GM12878 (cell line): ENCODE measurements around the gene HPSE2. TPM values are rescaled to one million over a fixed set of nuclear protein-coding genes. Genes with fewer than 3 reads are reported as not detected.

ENCODE experiments used
- ATAC-seq: fragments of 200-7000 bp; cut with Tn5 transposase; 3 replicates; pipeline ENCODE4 v1.9.1; 2020; ENCODE audit warnings: mild to moderate bottlenecking, moderate library complexity
- BruUV-seq: library from RNA; stranded (reverse); fragments of 400-500 nt; replicated peaks from 2 replicates; lab custom pipeline; 2021; lab: Mats Ljungman, UMichigan
- CTCF ChIA-PET: fragments of 300-600 bp; sonication (Branson Sonifier 250); formaldehyde crosslinking; extraction: SDS; loops from one replicate; lab custom pipeline; 2021; ENCODE audit warnings: inconsistent platforms; lab: Yijun Ruan, JAX
- POLR2A ChIA-PET: fragments of 350-600 bp; formaldehyde crosslinking; extraction: SDS; loops from one replicate; lab custom pipeline; 2021; ENCODE audit warnings: inconsistent platforms; lab: Charles Lee
- RAD21 ChIA-PET: fragments of 300-600 bp; sonication (Branson Sonifier 250); formaldehyde crosslinking; loops from one replicate; lab custom pipeline; 2023; ENCODE audit warnings: antibody characterized with exemption; ENCODE audit not compliant: unreplicated experiment; lab: Charles Lee
- SMC1A ChIA-PET: fragments of 300-600 bp; sonication (Branson Sonifier 250); formaldehyde crosslinking; loops from one replicate; lab custom pipeline; 2023; ENCODE audit not compliant: unreplicated experiment, uncharacterized antibody; lab: Charles Lee
- DNase-seq: peaks from one replicate; pipeline ENCODE4 v3.0.0-alpha.2; 2011; ENCODE audit warnings: low read depth, low spot score
- FAIRE-seq: peaks from 3 replicates; lab custom pipeline; 2011; peaks lifted over from hg19 to GRCh38; lab: Jason Lieb, UNC
- H2AFZ ChIP-seq: 2 replicates; pipeline ENCODE4 v1.6.0; 2011; ENCODE audit warnings: low read depth, low read length, control low read depth; ENCODE audit not compliant: control insufficient read depth
- H3K27ac ChIP-seq: 2 replicates; pipeline ENCODE4 v1.5.1; 2011; ENCODE audit warnings: control low read depth; ENCODE audit not compliant: control insufficient read depth, insufficient read depth
- H3K27me3 ChIP-seq, 2 experiments: replicated peaks in 1 of 2; 2 replicates each; pipeline versions ENCODE4 v1.6.0 to v1.6.1; 2011; ENCODE audit warnings: low read length in 1 of 2; ENCODE audit not compliant: control insufficient read depth in 2 of 2, insufficient read depth in 2 of 2
- H3K36me3 ChIP-seq, 2 experiments: 2 replicates each; pipeline ENCODE4 v1.5.1; 2011; ENCODE audit warnings: low read length in 1 of 2; ENCODE audit not compliant: control insufficient read depth in 2 of 2, insufficient read depth in 2 of 2
- H3K4me1 ChIP-seq: 2 replicates; pipeline ENCODE4 v1.6.1; 2011; ENCODE audit warnings: mild to moderate bottlenecking, low read length, moderate library complexity, mixed read lengths; ENCODE audit not compliant: control insufficient read depth, insufficient read depth
- H3K4me2 ChIP-seq: 2 replicates; pipeline ENCODE4 v1.6.0; 2011; ENCODE audit warnings: control low read depth; ENCODE audit not compliant: control insufficient read depth, insufficient read depth
- H3K4me3 ChIP-seq: fragments of 200-600 bp; sonication (generic); 2 replicates; pipeline ENCODE4 v1.5.1; 2016
- H3K79me2 ChIP-seq: 2 replicates; pipeline ENCODE4 v1.6.0; 2011; ENCODE audit warnings: low read length; ENCODE audit not compliant: control insufficient read depth, insufficient read depth
- H3K9ac ChIP-seq: 2 replicates; pipeline ENCODE4 v1.8.0; 2011; ENCODE audit warnings: low read length, control low read depth, mixed read lengths; ENCODE audit not compliant: control insufficient read depth, insufficient read depth
- H3K9me3 ChIP-seq: replicated peaks from 3 replicates; pipeline ENCODE4 v1.5.1; 2011; ENCODE audit warnings: mild to moderate bottlenecking, low read length; ENCODE audit not compliant: control insufficient read depth, insufficient read depth
- H4K20me1 ChIP-seq: 2 replicates; pipeline ENCODE4 v1.6.0; 2011; ENCODE audit not compliant: control insufficient read depth, insufficient read depth
- GABPA ChIP-seq: IDR thresholded peaks from 2 replicates; pipeline ENCODE4 v1.6.1; 2014; ENCODE audit warnings: antibody characterized with exemption, low read depth, mild to moderate bottlenecking, inconsistent platforms
- HDAC2 ChIP-seq: fragments of 200-600 bp; sonication (generic); IDR thresholded peaks from 2 replicates; pipeline ENCODE4 v1.6.1; 2017
- IKZF2 ChIP-seq, 2 experiments: fragments of 450-650 bp; IDR thresholded peaks; 2 replicates each; pipeline ENCODE4 v1.6.1; 2017; ENCODE audit warnings: mild to moderate bottlenecking in 2 of 2, moderate library complexity in 2 of 2
- PML ChIP-seq: IDR thresholded peaks from 2 replicates; pipeline ENCODE4 v1.6.1; 2012; ENCODE audit warnings: low read length, inconsistent platforms
- SPI1 ChIP-seq: IDR thresholded peaks from 2 replicates; pipeline ENCODE4 v1.6.1; 2011; ENCODE audit warnings: low read depth, mild to moderate bottlenecking, low read length, moderate library complexity, borderline replicate concordance; ENCODE audit not compliant: insufficient read depth
- WGBS: methylation state at CpG from one replicate; pipeline ENCODE4 v1.1.6; 2016; ENCODE audit warnings: low lambda C conversion rate; ENCODE audit not compliant: insufficient replicate concordance, insufficient coverage; ENCODE audit errors: missing lambda C conversion rate; 5-methylcytosine and 5-hydroxymethylcytosine counted together
- in situ Hi-C: fragments of 300-500 bp; cut with MboI; formaldehyde crosslinking; loops from 9 replicates; pipeline ENCODE4 v1.14.3; 2018; ENCODE audit warnings: mixed read lengths
- intact Hi-C: fragments of 100-400 bp; cut with micrococcal nuclease; formaldehyde crosslinking; loops from one replicate; pipeline ENCODE4 v1.14.2; 2022; ENCODE audit not compliant: unreplicated experiment
- polyA plus RNA-seq, 11 experiments: library from polyadenylated mRNA; depleted of rRNA in 4 of 11; unstranded in 6 of 11; stranded (reverse) in 5 of 11; fragments of >200 nt; fragmentation: Nextera tagmentation in 4 of 11; fragmentation: Illumina TruSeq in 1 of 11; extraction: Ambion mirVana in 4 of 11; extraction: Trizol in 1 of 11; gene quantifications; 1 replicate in 1 of 11; 2 replicates in 10 of 11; pipeline versions ENCODE4 v1.2.1 to v1.2.3, GENCODE V29; 2011 to 2016; ENCODE audit warnings: inconsistent platforms in 2 of 11, missing spikeins in 2 of 11, low read depth in 1 of 11
- total RNA-seq, 4 experiments: library from RNA; depleted of rRNA in 3 of 4; stranded (reverse); fragments of >200 nt in 3 of 4; fragmentation: Illumina TruSeq in 1 of 4; extraction: Trizol in 1 of 4; gene quantifications; 2 replicates each; pipeline versions ENCODE4 v1.2.1 to v1.2.3, GENCODE V29; 2013 to 2021
- TF ChIP-seq, protein P1 (sequence below): fragments of 450-650 bp; IDR thresholded peaks from 2 replicates; pipeline ENCODE4 v1.6.1; 2016; ENCODE audit warnings: mild to moderate bottlenecking
- TF ChIP-seq, protein P2 (sequence below): fragments of 450-650 bp; IDR thresholded peaks from 2 replicates; pipeline ENCODE4 v1.6.1; 2017; ENCODE audit warnings: mild to moderate bottlenecking, moderate library complexity

The HPSE2 gene
- total and polyA plus RNA-seq, 10 of the 15 experiments (the other 5 are each of a cell fraction or from before 2014, with no cell fraction given): 0.06 TPM; not detected in 9

DNA sequence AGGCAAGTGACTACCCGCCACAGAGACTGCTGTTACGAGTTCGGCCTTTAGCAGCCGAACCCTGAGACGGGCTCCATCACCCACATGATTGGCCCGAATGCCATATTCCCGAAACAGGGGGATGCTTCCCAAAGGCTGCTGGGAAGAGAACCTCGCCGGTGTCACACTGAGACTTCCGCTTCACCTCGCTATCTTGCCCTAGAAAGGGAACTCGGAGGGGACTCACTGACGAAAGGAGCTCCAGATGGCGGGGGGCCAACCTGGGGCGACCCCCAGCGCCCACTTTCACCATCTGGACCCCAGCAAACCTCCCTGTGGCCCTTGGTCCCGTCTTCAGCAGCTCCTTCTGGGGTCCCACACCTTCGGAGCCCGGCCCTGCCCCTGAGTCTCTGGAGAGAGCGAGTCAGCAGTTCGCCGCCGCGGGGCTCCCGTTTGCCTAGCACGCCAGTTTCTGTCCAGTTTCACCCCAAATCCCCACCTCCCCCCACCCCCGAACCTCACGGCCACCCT lies 789.4 kb downstream of the HPSE2 start:
- SMC1A ChIA-PET: interaction anchor here (0.6 kb wide), 1 partner anchor 105 kb away, joined by 3 read pairs; no protein-coding TSS in a partner anchor
- H3K4me3 ChIP-seq: peak overlapping the region; percentile 84
- peak overlapping the region; percentile 78 for H3K4me2 ChIP-seq
- CTCF ChIA-PET: interaction anchor here (1.6 to 4.7 kb wide), 4 partner anchors 17 to 106 kb away, joined by 3 to 22 read pairs (median 6); no protein-coding TSS in a partner anchor
- BruUV-seq: TSS peak; percentile 74
- H3K9ac ChIP-seq: peak overlapping the region; percentile 93
- DNase-seq: no peak
- POLR2A ChIA-PET: interaction anchor here (0.9 to 1.7 kb wide), 3 partner anchors 9 to 42 kb away, joined by 3 to 5 read pairs (median 3); no protein-coding TSS in a partner anchor
- H4K20me1 ChIP-seq: no peaks in the 10 kb centered on the region; the same call in 1 of the 2 replicates
- no peaks in the 10 kb centered on the region for H3K27me3 ChIP-seq
- intact Hi-C loops: no loop called here
- RAD21 ChIA-PET: interaction anchor here (0.7 kb wide), 1 partner anchor 42 kb away, joined by 3 read pairs; no protein-coding TSS in a partner anchor
- ATAC-seq: peak; percentile 58
- in situ Hi-C loops: no loop called here
- no peaks in the 10 kb centered on the region for H3K9me3 ChIP-seq
- peaks cover 15% of the 10 kb centered on the region for H3K4me1 ChIP-seq
- peaks cover 30% of the 10 kb centered on the region for H3K79me2 ChIP-seq
- peak overlapping the region; percentile 91 for H3K27ac ChIP-seq
- WGBS: 1% methylated on average over 28 of the region's 28 CpGs
- peak overlapping the region; percentile 72 for H2AFZ ChIP-seq
- FAIRE-seq: peak; percentile 95
- no peak for TF ChIP-seq HDAC2
- TF ChIP-seq, protein P1, sequence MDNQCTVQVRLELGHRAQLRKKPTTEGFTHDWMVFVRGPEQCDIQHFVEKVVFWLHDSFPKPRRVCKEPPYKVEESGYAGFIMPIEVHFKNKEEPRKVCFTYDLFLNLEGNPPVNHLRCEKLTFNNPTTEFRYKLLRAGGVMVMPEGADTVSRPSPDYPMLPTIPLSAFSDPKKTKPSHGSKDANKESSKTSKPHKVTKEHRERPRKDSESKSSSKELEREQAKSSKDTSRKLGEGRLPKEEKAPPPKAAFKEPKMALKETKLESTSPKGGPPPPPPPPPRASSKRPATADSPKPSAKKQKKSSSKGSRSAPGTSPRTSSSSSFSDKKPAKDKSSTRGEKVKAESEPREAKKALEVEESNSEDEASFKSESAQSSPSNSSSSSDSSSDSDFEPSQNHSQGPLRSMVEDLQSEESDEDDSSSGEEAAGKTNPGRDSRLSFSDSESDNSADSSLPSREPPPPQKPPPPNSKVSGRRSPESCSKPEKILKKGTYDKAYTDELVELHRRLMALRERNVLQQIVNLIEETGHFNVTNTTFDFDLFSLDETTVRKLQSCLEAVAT: peak; percentile 48; the same call in 1 of the 2 replicates
- peak in 1 of 2 experiments; percentile 26; a peak in 1 of 4 replicates for TF ChIP-seq IKZF2 (IDR thresholded peaks at IDR 0.05)
- 0 out of 2 replicates have a peak, but pooled peaks have one; percentile 3 for TF ChIP-seq GABPA
- no peak for TF ChIP-seq PML
- peak; percentile 42; the same call in 1 of the 2 replicates for TF ChIP-seq SPI1
- TF ChIP-seq, protein P2, sequence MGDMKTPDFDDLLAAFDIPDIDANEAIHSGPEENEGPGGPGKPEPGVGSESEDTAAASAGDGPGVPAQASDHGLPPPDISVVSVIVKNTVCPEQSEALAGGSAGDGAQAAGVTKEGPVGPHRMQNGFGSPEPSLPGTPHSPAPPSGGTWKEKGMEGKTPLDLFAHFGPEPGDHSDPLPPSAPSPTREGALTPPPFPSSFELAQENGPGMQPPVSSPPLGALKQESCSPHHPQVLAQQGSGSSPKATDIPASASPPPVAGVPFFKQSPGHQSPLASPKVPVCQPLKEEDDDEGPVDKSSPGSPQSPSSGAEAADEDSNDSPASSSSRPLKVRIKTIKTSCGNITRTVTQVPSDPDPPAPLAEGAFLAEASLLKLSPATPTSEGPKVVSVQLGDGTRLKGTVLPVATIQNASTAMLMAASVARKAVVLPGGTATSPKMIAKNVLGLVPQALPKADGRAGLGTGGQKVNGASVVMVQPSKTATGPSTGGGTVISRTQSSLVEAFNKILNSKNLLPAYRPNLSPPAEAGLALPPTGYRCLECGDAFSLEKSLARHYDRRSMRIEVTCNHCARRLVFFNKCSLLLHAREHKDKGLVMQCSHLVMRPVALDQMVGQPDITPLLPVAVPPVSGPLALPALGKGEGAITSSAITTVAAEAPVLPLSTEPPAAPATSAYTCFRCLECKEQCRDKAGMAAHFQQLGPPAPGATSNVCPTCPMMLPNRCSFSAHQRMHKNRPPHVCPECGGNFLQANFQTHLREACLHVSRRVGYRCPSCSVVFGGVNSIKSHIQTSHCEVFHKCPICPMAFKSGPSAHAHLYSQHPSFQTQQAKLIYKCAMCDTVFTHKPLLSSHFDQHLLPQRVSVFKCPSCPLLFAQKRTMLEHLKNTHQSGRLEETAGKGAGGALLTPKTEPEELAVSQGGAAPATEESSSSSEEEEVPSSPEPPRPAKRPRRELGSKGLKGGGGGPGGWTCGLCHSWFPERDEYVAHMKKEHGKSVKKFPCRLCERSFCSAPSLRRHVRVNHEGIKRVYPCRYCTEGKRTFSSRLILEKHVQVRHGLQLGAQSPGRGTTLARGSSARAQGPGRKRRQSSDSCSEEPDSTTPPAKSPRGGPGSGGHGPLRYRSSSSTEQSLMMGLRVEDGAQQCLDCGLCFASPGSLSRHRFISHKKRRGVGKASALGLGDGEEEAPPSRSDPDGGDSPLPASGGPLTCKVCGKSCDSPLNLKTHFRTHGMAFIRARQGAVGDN: 0 out of 2 replicates have a peak, but pooled peaks have one; percentile 44
- H3K36me3 ChIP-seq: peaks cover 3 to 6% of the 10 kb centered on the region in 2 experiments
